HG03442 (cell line): ENCODE data around the gene DSCAM.
"Not testable (repeated sequence)": the region's sequence is repeated elsewhere in the genome, so short reads cannot be mapped to it uniquely, and the experiment has no call there.

ENCODE experiments used
- ATAC-seq: cut with Tn5 transposase; IDR thresholded peaks from one replicate; pipeline ENCODE4 v1.9.1; 2021; ENCODE audit warnings: mild to moderate bottlenecking, moderate library complexity; ENCODE audit not compliant: unreplicated experiment

Gene DSCAM

DNA sequence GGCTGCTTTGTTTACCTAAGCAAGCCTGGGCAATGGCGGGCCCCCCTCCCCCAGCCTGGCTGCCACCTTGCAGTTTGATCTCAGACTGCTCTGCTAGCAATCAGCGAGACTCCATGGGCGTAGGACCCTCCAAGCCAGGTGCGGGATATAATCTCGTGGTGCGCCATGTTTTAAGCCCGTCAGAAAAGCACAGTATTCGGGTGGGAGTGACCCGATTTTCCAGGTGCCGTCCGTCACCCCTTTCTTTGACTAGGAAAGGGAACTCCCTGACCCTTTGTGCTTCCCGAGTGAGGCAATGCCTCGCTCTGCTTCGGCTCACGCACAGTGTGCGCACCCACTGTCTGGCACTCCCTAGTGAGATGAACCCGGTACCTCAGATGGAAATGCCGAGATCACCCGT, 818.6 kb downstream of the DSCAM start:
- not testable (repeated sequence) for ATAC-seq

GRCh38 chr21:40021558-40022351, 825.2 kb downstream of the DSCAM start:
- no peak for ATAC-seq

GRCh38 chr21:40020651-40021050, 826.3 kb downstream of the DSCAM start:
- no peak for ATAC-seq

DNA sequence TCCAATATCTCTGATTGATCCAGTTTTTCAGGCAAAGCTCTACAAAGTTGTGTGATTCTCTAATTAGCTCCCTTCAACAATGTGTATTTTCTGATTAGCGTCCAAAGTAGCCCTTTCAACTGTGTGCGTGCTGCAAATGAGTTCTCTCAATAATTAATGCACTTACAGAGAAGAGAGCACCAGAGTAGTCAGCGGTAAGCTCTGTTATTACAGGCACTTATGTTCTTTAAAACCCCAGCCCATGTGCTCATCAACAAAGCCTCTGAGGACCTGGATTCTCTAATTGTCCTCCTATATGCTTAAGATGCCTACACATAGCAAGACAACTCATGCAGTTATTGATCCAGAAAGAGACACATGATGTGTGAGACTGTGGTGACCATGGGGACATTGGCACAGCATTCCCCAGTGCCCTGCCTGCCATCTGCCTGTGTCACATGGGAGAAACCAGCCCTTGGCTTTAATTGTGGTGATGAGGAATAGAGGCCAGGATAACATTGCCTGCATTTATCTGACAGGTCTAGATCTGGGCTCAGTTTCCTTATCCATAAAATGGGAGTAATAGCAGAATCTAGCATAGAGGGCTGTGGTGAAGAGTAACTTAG, 828.0 kb downstream of the DSCAM start:
- ATAC-seq = no peak

GRCh38 chr21:40016667-40017066, 830.3 kb downstream of the DSCAM start:
- ATAC-seq = no peak

DNA sequence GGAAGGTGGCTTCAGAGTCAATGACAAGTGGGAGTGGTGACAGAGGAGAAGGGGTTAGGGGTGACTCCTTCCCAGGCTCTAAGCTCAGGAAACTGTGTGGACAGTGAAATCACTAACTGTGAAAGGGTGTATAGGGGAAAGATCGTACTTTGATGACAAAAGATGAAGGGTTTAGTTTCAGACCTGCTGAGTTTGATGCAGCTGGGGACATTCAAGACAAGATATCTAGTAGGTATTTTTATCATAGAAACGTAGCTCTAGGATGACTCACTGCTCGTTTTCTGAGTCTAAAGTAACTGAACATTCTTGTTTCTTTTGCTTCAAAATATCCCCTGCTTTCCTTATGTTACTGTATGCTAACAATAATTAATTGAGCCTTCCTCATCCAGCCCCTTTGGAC, 830.7 kb downstream of the DSCAM start:
- no peak for ATAC-seq

- ATAC-seq = no peak
Measured at GRCh38 chr21:40015818-40016217, 831.1 kb downstream of the DSCAM start.

DNA sequence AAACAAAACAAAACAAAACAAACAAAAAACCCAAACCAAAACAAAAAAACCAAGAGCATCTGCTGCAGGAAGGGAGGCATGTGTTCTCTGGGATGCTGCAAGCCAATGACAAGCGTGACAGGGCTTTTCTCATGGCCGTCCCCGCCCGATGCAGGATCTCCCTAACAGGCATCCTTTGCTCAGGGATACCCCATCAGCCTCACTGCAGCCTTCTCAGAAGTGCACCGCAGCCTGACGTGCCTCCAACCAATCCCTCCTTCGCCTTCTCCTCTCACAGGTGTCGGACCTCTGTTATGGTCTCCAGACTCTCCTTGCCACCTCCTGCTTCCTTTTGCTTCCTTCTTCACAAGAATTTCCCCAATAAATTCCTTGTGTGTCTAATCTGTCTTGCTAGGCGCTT, 832.6 kb downstream of the DSCAM start:
- no peak for ATAC-seq

- no peak for ATAC-seq
Measured at GRCh38 chr21:40013001-40013735, 833.8 kb downstream of the DSCAM start.

DNA sequence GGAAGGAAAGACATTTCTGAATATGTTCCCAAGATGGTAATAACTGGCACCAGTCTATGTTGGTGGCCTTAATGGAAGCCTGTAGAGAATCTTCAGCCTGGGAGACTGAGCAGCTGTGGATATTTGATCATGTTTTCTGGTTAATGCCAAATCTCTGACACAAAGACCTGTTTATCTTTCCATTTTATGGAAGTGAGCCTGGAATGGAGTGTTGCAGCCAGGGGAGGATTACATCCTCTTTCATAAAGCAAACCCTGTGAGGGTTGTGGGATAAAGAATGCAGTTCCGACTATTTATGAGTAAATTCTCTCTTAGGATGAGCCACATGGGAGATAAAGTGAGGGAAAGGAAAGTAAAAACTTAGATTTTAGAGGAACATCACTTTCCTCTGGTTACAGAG, 835.6 kb downstream of the DSCAM start:
- no peak for ATAC-seq

DNA sequence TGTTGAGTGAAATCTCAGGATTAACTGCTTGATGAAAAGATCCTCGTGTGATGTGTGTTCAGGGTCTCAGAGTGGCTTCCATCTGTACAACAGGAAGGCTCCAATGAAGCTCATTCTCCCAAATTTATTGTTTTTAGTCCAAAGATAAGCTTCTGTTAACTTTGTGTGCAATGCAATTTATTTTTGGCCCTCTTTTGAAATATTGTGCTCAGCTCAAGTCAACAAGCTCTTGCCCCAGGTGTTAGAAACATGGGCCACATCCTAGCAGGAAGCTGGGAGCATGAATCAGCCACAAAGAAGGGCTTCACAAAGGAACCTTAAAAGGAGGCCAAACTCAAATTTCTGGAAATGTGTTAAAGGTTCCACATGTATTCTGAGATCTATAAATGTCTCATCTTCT, 844.0 kb downstream of the DSCAM start:
- ATAC-seq = no peak

DNA sequence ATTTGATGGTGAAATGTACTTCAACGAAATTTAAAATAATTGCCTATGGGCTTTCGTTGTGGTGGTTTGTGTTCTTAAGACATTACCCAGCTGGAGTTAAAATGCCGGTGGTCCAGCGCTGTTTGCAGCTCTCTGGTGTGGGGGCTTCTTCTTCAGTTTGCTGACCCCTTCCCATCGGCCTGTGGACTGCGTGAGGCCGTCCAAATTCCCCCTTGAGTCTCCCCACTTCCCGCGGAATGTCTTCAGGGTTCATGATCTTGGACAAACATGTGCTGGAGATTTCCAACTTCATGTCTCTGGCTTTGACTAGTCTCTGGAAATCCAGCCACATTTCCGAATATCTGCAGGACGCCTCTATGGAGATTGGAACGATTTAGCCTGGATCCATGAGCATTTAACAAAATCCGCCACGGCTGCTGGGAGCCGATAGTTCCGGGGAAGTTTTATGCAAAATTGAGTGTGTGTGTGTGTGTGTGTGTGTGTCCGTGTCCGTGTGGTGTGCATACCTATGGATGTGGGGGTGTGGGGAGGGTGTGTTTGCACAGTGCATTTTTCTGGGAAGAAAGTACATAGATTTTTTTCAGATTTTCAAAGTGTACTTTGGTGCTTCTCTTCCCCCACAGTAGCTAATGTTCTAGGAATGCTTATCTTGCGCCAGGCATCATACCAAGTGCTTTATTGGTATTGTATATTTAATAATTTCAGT, 862.5 kb downstream of the DSCAM start:
- no peak for ATAC-seq

DNA sequence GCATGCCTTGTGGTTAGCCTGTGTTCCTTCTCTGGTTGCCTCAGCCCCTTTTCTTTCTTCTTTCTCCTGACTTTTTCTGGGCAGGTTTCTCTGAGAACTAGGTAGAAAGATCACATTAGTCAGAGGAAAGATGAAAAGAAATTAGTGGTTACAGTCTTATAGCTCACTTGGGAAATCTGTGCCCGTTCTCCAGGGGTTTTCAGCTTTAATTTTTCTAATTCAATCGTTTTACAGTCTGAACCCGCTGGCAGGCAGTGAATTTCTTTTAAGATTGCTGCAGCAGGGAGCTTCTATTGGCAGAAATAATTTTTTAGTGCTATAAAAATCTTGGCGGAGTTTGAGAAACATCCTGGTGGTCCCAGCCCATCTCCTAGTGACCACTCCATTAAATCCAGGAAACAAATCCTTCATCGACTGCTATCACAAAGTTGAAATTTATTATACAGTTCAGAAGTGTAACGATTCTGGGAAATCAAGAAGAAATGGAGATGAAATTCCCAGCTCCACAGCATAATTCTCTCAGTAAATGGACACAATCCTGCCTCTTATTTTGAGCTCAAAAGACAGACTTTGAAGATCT, 866.6 kb downstream of the DSCAM start:
- no peak for ATAC-seq

DNA sequence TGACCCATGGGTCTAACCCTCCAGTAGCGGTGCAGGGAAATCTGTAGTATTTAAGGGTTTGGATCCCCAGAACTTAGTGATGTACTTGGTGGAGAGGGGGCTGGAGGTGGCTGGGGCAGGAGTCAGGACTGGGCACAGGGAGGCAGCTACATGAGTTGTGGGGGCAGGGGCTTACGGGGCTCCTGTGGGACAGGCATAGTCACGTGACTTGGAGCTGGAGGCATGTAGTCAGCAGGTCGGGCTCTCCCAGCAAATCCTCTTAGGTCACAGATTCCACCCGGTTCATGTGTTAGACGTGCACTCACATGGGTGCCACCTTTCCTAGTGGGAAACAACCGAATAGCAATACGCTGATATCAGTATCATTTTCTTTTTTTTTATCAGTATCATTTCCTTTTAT, 867.6 kb downstream of the DSCAM start:
- no peak for ATAC-seq

GRCh38 chr21:39976800-39977199, 870.2 kb downstream of the DSCAM start:
- ATAC-seq = no peak

GRCh38 chr21:39972976-39973770, 873.8 kb downstream of the DSCAM start:
- no peak for ATAC-seq

- ATAC-seq = no peak
Measured at GRCh38 chr21:39972471-39972870, 874.5 kb downstream of the DSCAM start.

DNA sequence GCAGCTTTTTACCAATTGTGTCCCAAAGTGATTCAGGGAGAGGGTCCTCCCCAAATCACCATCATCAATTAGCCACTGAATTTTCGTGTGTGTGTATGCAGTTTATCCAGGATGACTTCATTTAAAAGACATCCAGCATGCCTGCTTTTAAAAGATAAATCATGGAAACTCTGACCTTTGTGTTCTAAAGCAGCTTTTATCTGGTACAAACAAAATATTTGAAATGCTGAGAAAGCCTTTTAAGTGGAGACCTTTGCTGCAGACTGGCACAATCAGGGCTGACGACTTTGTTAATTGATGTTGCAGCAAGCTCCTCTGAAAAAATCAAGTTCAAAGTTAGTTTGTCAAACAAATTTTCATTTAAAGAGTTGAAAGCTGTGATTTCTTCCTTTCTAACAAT, 875.0 kb downstream of the DSCAM start:
- no peak for ATAC-seq

- no peak for ATAC-seq
Measured at GRCh38 chr21:39969691-39970364, 877.1 kb downstream of the DSCAM start.

GRCh38 chr21:39968010-39968409, 878.9 kb downstream of the DSCAM start:
- ATAC-seq = no peak
